Stimulated activated CD4-positive, alpha-beta T cell treated with anti-CD3 and anti-CD28 coated beads, Interleukin-2, amount 100 ng/mL, for 24 hours (primary cell): Measurements from ENCODE around the gene UNKL.

ENCODE experiments used
- DNase-seq, 2 donors: peaks; one replicate each; pipeline ENCODE4 v3.0.0-alpha.2; 2020

UNKL gene

GRCh38 chr16:1414532-1415260 is at the start of gene UNKL:
UNKL (minus strand) TSS chr16:1414704; CDS start chr16:1414691, 13 bp downstream.
- peak; percentile 81 for DNase-seq

GRCh38 chr16:1461146-1461545 is 46.6 kb upstream of the UNKL start:
- no peak for DNase-seq

- DNase-seq = no peak
These were observed 46.2 kb upstream of the UNKL start for GRCh38 chr16:1460602-1461138.

GRCh38 chr16:1459967-1460366 is 45.5 kb upstream of the UNKL start:
- no peak for DNase-seq

GRCh38 chr16:1458977-1459341 is 44.5 kb upstream of the UNKL start:
- DNase-seq = no peak

GRCh38 chr16:1458336-1458976 is 44.0 kb upstream of the UNKL start:
- peak; percentile 23 to 25 for DNase-seq

- DNase-seq = no peak
These were observed 43.2 kb upstream of the UNKL start for GRCh38 chr16:1457489-1458245.

- DNase-seq = no peak
These were observed 42.4 kb upstream of the UNKL start for GRCh38 chr16:1456951-1457350.

- no peak for DNase-seq
These were observed 41.0 kb upstream of the UNKL start for GRCh38 chr16:1455190-1456171.

GRCh38 chr16:1454561-1454960 is 40.1 kb upstream of the UNKL start:
- no peak for DNase-seq

GRCh38 chr16:1453316-1453715 is 38.8 kb upstream of the UNKL start:
- no peak for DNase-seq

- DNase-seq = no peak
These were observed 38.0 kb upstream of the UNKL start for GRCh38 chr16:1452530-1452929.

GRCh38 chr16:1451702-1452392 is 37.3 kb upstream of the UNKL start:
- no peak for DNase-seq

GRCh38 chr16:1450841-1451240 is 36.3 kb upstream of the UNKL start:
- DNase-seq = no peak

- DNase-seq = no peak
These were observed 35.7 kb upstream of the UNKL start for GRCh38 chr16:1450218-1450617.

- DNase-seq = no peak
These were observed 34.8 kb upstream of the UNKL start for GRCh38 chr16:1449201-1449788.

- DNase-seq = no peak
These were observed 34.1 kb upstream of the UNKL start for GRCh38 chr16:1448536-1449116.

- DNase-seq = no peak
These were observed 33.5 kb upstream of the UNKL start for GRCh38 chr16:1447965-1448364.

- DNase-seq = no peak
These were observed 32.0 kb upstream of the UNKL start for GRCh38 chr16:1446296-1447080.
